Urothelium cell line (cell line): ENCODE data around the gene TSC22D1.

Experiments
- DNase-seq: peaks from one replicate; pipeline ENCODE4 v3.0.0; 2011; ENCODE audit warnings: low spot score, mixed read lengths
- FAIRE-seq: peaks from 2 replicates; lab custom pipeline; 2011; peaks lifted over from hg19 to GRCh38; lab: Jason Lieb, UNC

The TSC22D1 gene

GRCh38 chr13:44433863-44434765 lies 142.0 kb downstream of the TSC22D1 start:
- FAIRE-seq = no peak
- DNase-seq = no peak

- DNase-seq = no peak
Observed at GRCh38 chr13:44432650-44433049, 143.5 kb downstream of the TSC22D1 start.

GRCh38 chr13:44431150-44431549 lies 145.0 kb downstream of the TSC22D1 start:
- FAIRE-seq (no peak), DNase-seq (no peak)

More at GRCh38 chr13:44432650-44433049, 143.5 kb downstream of the TSC22D1 start:
- FAIRE-seq = no peak

- no peak for DNase-seq
- FAIRE-seq = no peak
Observed at GRCh38 chr13:44429311-44429710, 146.8 kb downstream of the TSC22D1 start.

GRCh38 chr13:44426461-44426860 lies 149.7 kb downstream of the TSC22D1 start:
- no peak for DNase-seq
- FAIRE-seq = no peak

- FAIRE-seq = no peak
- DNase-seq = no peak
Observed at GRCh38 chr13:44425815-44426078, 150.4 kb downstream of the TSC22D1 start.

GRCh38 chr13:44425041-44425814 lies 150.9 kb downstream of the TSC22D1 start:
- FAIRE-seq = no peak
- DNase-seq = no peak

GRCh38 chr13:44423824-44424223 lies 152.3 kb downstream of the TSC22D1 start:
- DNase-seq (no peak), FAIRE-seq (no peak)

GRCh38 chr13:44422755-44423643 lies 153.1 kb downstream of the TSC22D1 start:
- no peak for DNase-seq

GRCh38 chr13:44421853-44422525 lies 154.1 kb downstream of the TSC22D1 start:
- FAIRE-seq (no peak), DNase-seq (no peak)

More at GRCh38 chr13:44422755-44423643, 153.1 kb downstream of the TSC22D1 start:
- no peak for FAIRE-seq

- DNase-seq (no peak), FAIRE-seq (no peak)
Observed at GRCh38 chr13:44420376-44421220, 155.5 kb downstream of the TSC22D1 start.

GRCh38 chr13:44417876-44418275 lies 158.3 kb downstream of the TSC22D1 start:
- DNase-seq = no peak
- no peak for FAIRE-seq

GRCh38 chr13:44417446-44417845 lies 158.7 kb downstream of the TSC22D1 start:
- no peak for DNase-seq
- no peak for FAIRE-seq

GRCh38 chr13:44416744-44417143 lies 159.4 kb downstream of the TSC22D1 start:
- DNase-seq = no peak
- no peak for FAIRE-seq

- FAIRE-seq = no peak
Observed at GRCh38 chr13:44416301-44416700, 159.8 kb downstream of the TSC22D1 start.

GRCh38 chr13:44415815-44416214 lies 160.3 kb downstream of the TSC22D1 start:
- DNase-seq (no peak), FAIRE-seq (no peak)

More at GRCh38 chr13:44416301-44416700, 159.8 kb downstream of the TSC22D1 start:
- DNase-seq = no peak

GRCh38 chr13:44414716-44415115 lies 161.4 kb downstream of the TSC22D1 start:
- no peak for FAIRE-seq

GRCh38 chr13:44413095-44413494 lies 163.0 kb downstream of the TSC22D1 start:
- no peak for FAIRE-seq
- DNase-seq = no peak

More at GRCh38 chr13:44414716-44415115, 161.4 kb downstream of the TSC22D1 start:
- no peak for DNase-seq

- DNase-seq (no peak), FAIRE-seq (no peak)
Observed at GRCh38 chr13:44412346-44412935, 163.7 kb downstream of the TSC22D1 start.
